ENCODE measurements around the gene CCT5.

Gene CCT5

DNA sequence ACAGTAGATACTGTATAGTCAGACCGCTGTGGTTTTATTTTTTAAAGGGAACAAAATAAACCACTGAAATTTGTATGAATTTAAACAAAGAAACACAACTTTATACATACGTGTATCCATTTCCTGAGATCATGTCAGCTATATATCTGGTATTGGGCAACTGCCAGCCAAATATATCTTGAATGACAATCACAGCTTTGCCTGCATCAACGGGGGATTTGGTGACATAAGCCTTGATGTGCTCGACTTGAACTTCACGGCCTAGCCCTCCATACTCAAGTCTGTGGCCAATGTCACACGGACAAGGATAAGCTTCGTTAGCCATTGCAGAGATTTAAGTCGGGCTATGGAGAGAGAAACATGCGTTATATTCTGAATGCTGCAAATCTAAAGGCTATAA is 40.4 kb downstream of the CCT5 start:
- Histone ChIP-seq H3K9ac (ENCODE audit: low read length) (no peak overlapping the region), H3K4me1 (ENCODE audit: low read length) (peaks cover 11% of the 10 kb centered on the region), H3K4me3 (ENCODE audit: low read length) (no peak overlapping the region), H3K9me3 (ENCODE audit: insufficient read depth, low read length) (no peaks in the 10 kb centered on the region), H3K27ac (ENCODE audit: low read length) (no peak overlapping the region), H3K4me2 (ENCODE audit: low read length) (no peak overlapping the region), H3K79me2 (ENCODE audit: low read length) (no peaks in the 10 kb centered on the region), H3K27me3 (ENCODE audit: low read depth, low read length) (peaks cover 6% of the 10 kb centered on the region; the same call in 1 of the 2 replicates), H2AFZ (ENCODE audit: low read depth, low read length) (no peak overlapping the region), H3K36me3 (replicated peaks; ENCODE audit: low read depth, low read length) (no peaks in the 10 kb centered on the region), H4K20me1 (ENCODE audit: insufficient read depth, low read length) (no peaks in the 10 kb centered on the region)
- no peak for TF ChIP-seq EZH2phosphoT487 (IDR thresholded peaks at IDR 0.05; ENCODE audit: low read depth)
- TF ChIP-seq, protein P1, sequence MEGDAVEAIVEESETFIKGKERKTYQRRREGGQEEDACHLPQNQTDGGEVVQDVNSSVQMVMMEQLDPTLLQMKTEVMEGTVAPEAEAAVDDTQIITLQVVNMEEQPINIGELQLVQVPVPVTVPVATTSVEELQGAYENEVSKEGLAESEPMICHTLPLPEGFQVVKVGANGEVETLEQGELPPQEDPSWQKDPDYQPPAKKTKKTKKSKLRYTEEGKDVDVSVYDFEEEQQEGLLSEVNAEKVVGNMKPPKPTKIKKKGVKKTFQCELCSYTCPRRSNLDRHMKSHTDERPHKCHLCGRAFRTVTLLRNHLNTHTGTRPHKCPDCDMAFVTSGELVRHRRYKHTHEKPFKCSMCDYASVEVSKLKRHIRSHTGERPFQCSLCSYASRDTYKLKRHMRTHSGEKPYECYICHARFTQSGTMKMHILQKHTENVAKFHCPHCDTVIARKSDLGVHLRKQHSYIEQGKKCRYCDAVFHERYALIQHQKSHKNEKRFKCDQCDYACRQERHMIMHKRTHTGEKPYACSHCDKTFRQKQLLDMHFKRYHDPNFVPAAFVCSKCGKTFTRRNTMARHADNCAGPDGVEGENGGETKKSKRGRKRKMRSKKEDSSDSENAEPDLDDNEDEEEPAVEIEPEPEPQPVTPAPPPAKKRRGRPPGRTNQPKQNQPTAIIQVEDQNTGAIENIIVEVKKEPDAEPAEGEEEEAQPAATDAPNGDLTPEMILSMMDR (IDR thresholded peaks at IDR 0.05; ENCODE audit: low read depth, low read length) = no peak

DNA sequence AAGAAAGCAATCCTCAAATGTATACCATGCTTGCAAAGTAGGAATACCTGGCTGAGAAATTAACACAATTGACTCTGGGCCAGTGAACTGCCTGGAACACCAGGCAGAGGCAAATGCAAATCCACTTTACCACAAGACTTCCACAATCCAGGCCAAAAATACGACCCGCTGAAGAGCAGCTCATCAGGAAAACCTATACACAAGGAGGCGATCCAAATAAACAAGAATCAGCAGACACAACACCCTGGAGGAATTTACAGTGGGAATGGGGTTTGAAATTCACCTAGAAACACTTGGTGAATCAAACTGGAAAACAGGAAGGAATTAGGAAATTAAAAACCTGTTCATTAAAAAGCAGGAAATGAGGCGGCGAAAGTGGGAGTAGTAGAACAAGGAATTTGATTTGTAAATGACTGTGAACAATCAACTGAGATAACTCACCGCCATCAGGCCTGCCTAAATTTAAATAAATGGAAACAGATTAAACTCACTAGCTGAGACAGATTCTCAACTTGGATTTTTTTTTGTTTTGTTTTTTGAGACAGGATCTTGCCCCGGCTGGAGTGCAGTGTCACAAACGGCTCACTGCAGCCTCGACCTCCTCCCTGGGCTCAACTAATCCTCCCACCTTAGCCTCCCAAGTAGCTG is 41.7 kb downstream of the CCT5 start:
- H2AFZ ChIP-seq (ENCODE audit: low read depth, low read length) = no peak overlapping the region
- no peak overlapping the region for H3K27ac ChIP-seq (ENCODE audit: low read length)
- H3K27me3 ChIP-seq (ENCODE audit: low read depth, low read length) = peaks cover 6% of the 10 kb centered on the region; the same call in 1 of the 2 replicates
- no peak overlapping the region for H3K4me3 ChIP-seq (ENCODE audit: low read length)
- no peak overlapping the region for H3K4me2 ChIP-seq (ENCODE audit: low read length)
- TF ChIP-seq, protein P1 (IDR thresholded peaks at IDR 0.05; ENCODE audit: low read depth, low read length) = no peak
- TF ChIP-seq EZH2phosphoT487 (IDR thresholded peaks at IDR 0.05; ENCODE audit: low read depth) = no peak
- peaks cover 11% of the 10 kb centered on the region for H3K4me1 ChIP-seq (ENCODE audit: low read length)
- H3K9ac ChIP-seq (ENCODE audit: low read length) = no peak overlapping the region
- no peaks in the 10 kb centered on the region for H4K20me1 ChIP-seq (ENCODE audit: insufficient read depth, low read length)
- no peaks in the 10 kb centered on the region for H3K79me2 ChIP-seq (ENCODE audit: low read length)
- no peaks in the 10 kb centered on the region for H3K36me3 ChIP-seq (replicated peaks; ENCODE audit: low read depth, low read length)
- no peaks in the 10 kb centered on the region for H3K9me3 ChIP-seq (ENCODE audit: insufficient read depth, low read length)

DNA sequence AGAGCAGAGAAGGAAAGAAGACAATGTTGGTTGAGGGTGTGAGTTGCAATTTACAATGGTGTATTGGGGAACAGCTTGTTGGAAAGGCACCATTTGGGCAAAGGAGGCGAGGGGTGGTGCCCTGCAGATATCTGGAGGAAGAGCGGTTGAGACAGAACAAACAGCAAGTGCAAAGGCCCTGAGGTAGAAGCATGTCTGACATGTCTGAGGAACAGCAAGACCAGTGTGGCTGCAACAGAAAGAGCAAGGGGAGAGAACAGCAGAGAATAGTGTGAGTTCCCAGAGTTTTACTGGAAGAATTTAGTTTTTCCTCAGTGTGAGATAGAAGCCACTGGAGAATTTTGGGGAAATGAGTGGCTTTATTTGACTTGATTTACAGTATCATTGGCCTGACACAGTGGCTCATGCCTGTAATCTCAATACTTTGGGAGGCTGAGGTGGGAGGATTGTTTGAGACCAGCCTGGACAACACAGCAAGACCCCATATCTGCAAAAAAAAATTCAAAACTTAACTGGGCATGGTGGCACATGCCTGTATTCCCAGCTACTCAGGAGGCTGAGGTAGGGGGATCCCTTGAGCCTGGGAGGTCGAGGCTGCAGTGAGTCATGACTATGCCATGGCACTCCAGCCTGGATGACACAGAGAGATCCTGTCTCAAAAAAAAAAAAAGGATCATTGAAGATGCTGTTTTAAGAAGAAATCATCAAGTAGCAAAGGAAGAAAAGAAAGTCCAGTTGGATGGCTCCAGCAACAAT is 44.0 kb downstream of the CCT5 start:
- H2AFZ ChIP-seq (ENCODE audit: low read depth, low read length) = no peak overlapping the region
- peaks cover under 1% of the 10 kb centered on the region for H3K4me1 ChIP-seq (ENCODE audit: low read length)
- no peaks in the 10 kb centered on the region for H3K9me3 ChIP-seq (ENCODE audit: insufficient read depth, low read length)
- H3K36me3 ChIP-seq (replicated peaks; ENCODE audit: low read depth, low read length) = no peaks in the 10 kb centered on the region
- H3K4me3 ChIP-seq (ENCODE audit: low read length) = no peak overlapping the region
- H3K9ac ChIP-seq (ENCODE audit: low read length) = no peak overlapping the region
- peaks cover 6% of the 10 kb centered on the region; the same call in 1 of the 2 replicates for H3K27me3 ChIP-seq (ENCODE audit: low read depth, low read length)
- no peak for TF ChIP-seq EZH2phosphoT487 (IDR thresholded peaks at IDR 0.05; ENCODE audit: low read depth)
- TF ChIP-seq, protein P1 (IDR thresholded peaks at IDR 0.05; ENCODE audit: low read depth, low read length) = no peak
- no peak overlapping the region for H3K27ac ChIP-seq (ENCODE audit: low read length)
- H3K79me2 ChIP-seq (ENCODE audit: low read length) = no peaks in the 10 kb centered on the region
- H3K4me2 ChIP-seq (ENCODE audit: low read length) = no peak overlapping the region
- H4K20me1 ChIP-seq (ENCODE audit: insufficient read depth, low read length) = no peaks in the 10 kb centered on the region

DNA sequence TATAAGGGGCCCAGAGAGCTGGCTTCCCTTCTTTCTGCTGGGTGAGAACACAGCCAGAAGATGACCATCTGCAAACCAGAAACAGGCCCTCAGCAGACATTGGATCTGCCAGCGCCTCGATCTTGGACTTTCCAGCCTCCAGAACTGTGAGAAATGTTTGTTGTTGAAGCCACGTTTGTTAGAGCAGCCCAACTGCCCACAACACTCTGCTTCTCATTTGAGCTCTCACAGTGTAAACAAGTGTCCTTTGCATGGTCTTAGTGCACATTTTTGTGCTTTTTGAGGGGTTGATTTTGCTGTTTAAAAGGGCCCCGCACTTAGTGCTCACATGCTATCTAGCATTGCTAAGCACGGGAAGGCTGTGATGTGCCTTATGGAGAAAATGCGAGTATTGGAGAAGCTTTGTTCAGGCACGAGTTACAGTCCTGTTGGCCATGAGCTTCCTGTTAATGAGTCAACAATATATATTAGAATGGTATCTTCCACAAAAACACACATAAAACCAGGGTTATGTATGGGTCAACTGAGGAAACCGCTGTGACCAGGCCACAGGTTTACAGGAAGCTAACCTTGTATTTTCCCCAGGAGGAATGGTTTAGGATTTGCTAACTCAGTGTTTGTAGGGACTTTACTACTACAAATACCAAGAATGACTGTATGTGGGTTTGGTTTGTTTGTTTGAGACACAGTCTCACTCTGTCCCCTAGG is 45.7 kb downstream of the CCT5 start:
- Histone ChIP-seq H3K27me3 (ENCODE audit: low read depth, low read length) (peaks cover 6% of the 10 kb centered on the region; the same call in 1 of the 2 replicates), H3K4me2 (ENCODE audit: low read length) (no peak overlapping the region), H3K9me3 (ENCODE audit: insufficient read depth, low read length) (no peaks in the 10 kb centered on the region), H3K4me1 (ENCODE audit: low read length) (no peaks in the 10 kb centered on the region), H3K27ac (ENCODE audit: low read length) (no peak overlapping the region), H3K4me3 (ENCODE audit: low read length) (no peak overlapping the region), H3K36me3 (replicated peaks; ENCODE audit: low read depth, low read length) (no peaks in the 10 kb centered on the region), H3K9ac (ENCODE audit: low read length) (no peak overlapping the region), H4K20me1 (ENCODE audit: insufficient read depth, low read length) (no peaks in the 10 kb centered on the region), H2AFZ (ENCODE audit: low read depth, low read length) (no peak overlapping the region), H3K79me2 (ENCODE audit: low read length) (no peaks in the 10 kb centered on the region)
- TF ChIP-seq EZH2phosphoT487 (IDR thresholded peaks at IDR 0.05; ENCODE audit: low read depth) = no peak
- TF ChIP-seq, protein P1 (IDR thresholded peaks at IDR 0.05; ENCODE audit: low read depth, low read length) = no peak

Measured in OCI-LY3 (cell line).